Smooth muscle cell of trachea (primary cell): ENCODE results near the gene COG1. TPM values are rescaled to one million over a fixed set of nuclear protein-coding genes. Genes with fewer than 3 reads are reported as not detected.

ENCODE experiments used
- total RNA-seq: library from RNA; depleted of rRNA; stranded (reverse); fragments of >200 nt; gene quantifications from 2 replicates; pipeline ENCODE4 v1.2.1, GENCODE V29; 2014

Gene COG1
- 19.8 and 32.4 TPM in 2 replicates for total RNA-seq

GRCh38 chr17:73192894-73193701 is at the start of gene COG1:
Gene COG1, plus strand, starts transcription at chr17:73193055. Its CDS starts 15 bp downstream, at chr17:73193070.

Other genes with a start within 250 kb of the COG1 start
- gene SLC39A11, start 100.4 kb upstream of the COG1 start, total RNA-seq: 29.5 and 30.6 TPM in 2 replicates
- under 0.01 TPM in 1 of 2 replicates, not detected in the other for gene SSTR2, start 28.0 kb upstream of the COG1 start, total RNA-seq
- gene CPSF4L, start 68.8 kb downstream of the COG1 start, total RNA-seq: not detected in 2 replicates
- 56.6 and 82.0 TPM in 2 replicates for gene CDC42EP4, start 118.9 kb downstream of the COG1 start, total RNA-seq